A549 (cell line): ENCODE data around the gene SAMD4B. TPM values are rescaled to one million over a fixed set of nuclear protein-coding genes. Genes with fewer than 3 reads are reported as not detected.
A peak's percentile ranks its signal among the peaks of the same experiment; 100 is the strongest.

Experiments
- ATAC-seq, 2 experiments: fragments of 200-7000 bp in 1 of 2; fragments of >200 bp in 1 of 2; cut with Nextera tagmentation in 1 of 2; cut with Tn5 transposase in 1 of 2; 3 replicates each; pipeline versions ENCODE4 v1.8.0 to v1.9.1; 2018 to 2020; ENCODE audit warnings: mild to moderate bottlenecking in 1 of 2, moderate library complexity in 1 of 2
- CTCF ChIA-PET: fragments of 300-600 bp; sonication (Branson Sonifier 250); formaldehyde crosslinking; extraction: SDS; loops from one replicate; lab custom pipeline; 2021; ENCODE audit warnings: antibody characterized with exemption, inconsistent platforms; lab: Yijun Ruan, JAX
- POLR2A ChIA-PET: fragments of 350-600 bp; formaldehyde crosslinking; extraction: SDS; loops from one replicate; lab custom pipeline; 2021; ENCODE audit warnings: antibody characterized with exemption, inconsistent platforms; lab: Yijun Ruan, JAX
- DNase-seq, 2 experiments: peaks; one replicate each; pipeline versions ENCODE4 v3.0.0 to v3.0.0-alpha.2; 2011 to 2016; ENCODE audit warnings: low read depth in 1 of 2, low spot score in 1 of 2
- FAIRE-seq: peaks from 2 replicates; lab custom pipeline; 2011; peaks lifted over from hg19 to GRCh38; lab: Jason Lieb, UNC
- H3K27ac ChIP-seq, 2 experiments: fragments of >200 bp; sonication (Bioruptor Twin); formaldehyde crosslinking; 3 replicates each; pipeline ENCODE4 v1.5.1; 2016 to 2017
- H3K4me1 ChIP-seq: fragments of >200 bp; sonication (Bioruptor Twin); formaldehyde crosslinking; 3 replicates; pipeline ENCODE4 v1.6.1; 2016
- H3K4me2 ChIP-seq: fragments of >200 bp; sonication (Bioruptor Twin); formaldehyde crosslinking; 3 replicates; pipeline ENCODE4 v1.6.1; 2016
- H3K4me3 ChIP-seq: fragments of >200 bp; sonication (Bioruptor Twin); formaldehyde crosslinking; 3 replicates; pipeline ENCODE4 v1.5.1; 2016
- H3K9me3 ChIP-seq: fragments of >200 bp; sonication (Bioruptor Twin); formaldehyde crosslinking; 3 replicates; pipeline ENCODE4 v1.6.1; 2016
- BHLHE40 ChIP-seq: IDR thresholded peaks from 2 replicates; pipeline ENCODE4 v1.6.1; 2012; ENCODE audit warnings: low read depth, low read length, inconsistent platforms
- E2F6 ChIP-seq: IDR thresholded peaks from 2 replicates; pipeline ENCODE4 v1.6.1; 2012; ENCODE audit warnings: low read depth, borderline replicate concordance
- ELK1 ChIP-seq: fragments of 150-350 bp; IDR thresholded peaks from 2 replicates; pipeline ENCODE4 v1.6.1; 2014; ENCODE audit warnings: low read depth, mild to moderate bottlenecking, low read length
- EP300 ChIP-seq, 2 experiments: fragments of >200 bp; sonication (Bioruptor Twin); formaldehyde crosslinking; IDR thresholded peaks; 2 replicates in 1 of 2; 3 replicates in 1 of 2; pipeline ENCODE4 v1.6.1; 2016 to 2017
- ESRRA ChIP-seq: fragments of 150-350 bp; IDR thresholded peaks from 2 replicates; pipeline ENCODE4 v1.6.1; 2014; ENCODE audit warnings: mild to moderate bottlenecking, low read length, borderline replicate concordance
- FOSB ChIP-seq: fragments of 250-450 bp; sonication (Bioruptor Pico); IDR thresholded peaks from 2 replicates; pipeline ENCODE4 v1.5.0; 2020; ENCODE audit warnings: mild to moderate bottlenecking, moderate library complexity
- GATA3 ChIP-seq: IDR thresholded peaks from 2 replicates; pipeline ENCODE4 v1.6.1; 2012; ENCODE audit warnings: borderline replicate concordance
- HDAC2 ChIP-seq: fragments of 200-600 bp; sonication (generic); IDR thresholded peaks from 2 replicates; pipeline ENCODE4 v1.6.1; 2016
- MAFK ChIP-seq: fragments of 450-650 bp; IDR thresholded peaks from 2 replicates; pipeline ENCODE4 v1.6.1; 2014; ENCODE audit not compliant: partially characterized antibody
- NPAS2 ChIP-seq: fragments of 250-450 bp; sonication (Bioruptor Pico); IDR thresholded peaks from 2 replicates; pipeline ENCODE4 v1.8.0; 2022; ENCODE audit warnings: mild to moderate bottlenecking, moderate library complexity, borderline replicate concordance
- NR3C1 ChIP-seq: fragments of >200 bp; sonication (Bioruptor Twin); formaldehyde crosslinking; IDR thresholded peaks from 3 replicates; pipeline ENCODE4 v1.6.1; 2017
- POLR2A ChIP-seq: IDR thresholded peaks from 2 replicates; pipeline ENCODE4 v1.6.1; 2012; ENCODE audit warnings: mild to moderate bottlenecking, low read length
- RCOR1 ChIP-seq: fragments of 150-350 bp; IDR thresholded peaks from 2 replicates; pipeline ENCODE4 v1.6.1; 2014; ENCODE audit warnings: antibody characterized with exemption, low read length, low read depth
- RFX5 ChIP-seq: fragments of 450-650 bp; IDR thresholded peaks from 2 replicates; pipeline ENCODE4 v1.7.1; 2014; ENCODE audit warnings: antibody characterized with exemption, mild to moderate bottlenecking, moderate library complexity
- TFCP2L1 ChIP-seq: fragments of 250-450 bp; sonication (Bioruptor Pico); IDR thresholded peaks from 2 replicates; pipeline ENCODE4 v1.5.0; 2021; ENCODE audit warnings: mild to moderate bottlenecking
- TP53 ChIP-seq: fragments of 250-450 bp; sonication (Bioruptor Pico); IDR thresholded peaks from 2 replicates; pipeline ENCODE4 v1.5.0; 2021; ENCODE audit warnings: mild to moderate bottlenecking, moderate library complexity
- ZSCAN20 ChIP-seq: fragments of 250-450 bp; sonication (Bioruptor Pico); IDR thresholded peaks from 2 replicates; pipeline ENCODE4 v1.8.0; 2022; ENCODE audit warnings: mild to moderate bottlenecking, moderate library complexity
- WGBS: methylation state at CpG from one replicate; pipeline ENCODE4 v1.1.6; 2017; ENCODE audit errors: missing lambda C conversion rate; 5-methylcytosine and 5-hydroxymethylcytosine counted together
- polyA plus RNA-seq, 4 experiments: library from polyadenylated mRNA; depleted of rRNA in 3 of 4; stranded (reverse); fragments of >200 nt; fragmentation: RNase III in 1 of 4; extraction: RNeasy Plus Mini Kit Qiagen cat#74134 plus additional on column Dnase treatment in 1 of 4; gene quantifications; 2 replicates in 3 of 4; 3 replicates in 1 of 4; pipeline ENCODE4 v1.2.3, GENCODE V29; 2011 to 2017
- TF ChIP-seq, protein P1 (sequence below): fragments of >200 bp; sonication (Bioruptor Twin); formaldehyde crosslinking; IDR thresholded peaks from 3 replicates; pipeline ENCODE4 v1.6.1; 2016
- TF ChIP-seq, protein P2 (sequence below): fragments of 450-650 bp; IDR thresholded peaks from 2 replicates; pipeline ENCODE4 v1.6.1; 2014; ENCODE audit warnings: antibody characterized with exemption
- TF ChIP-seq, protein P3 (sequence below): fragments of 250-450 bp; sonication (Bioruptor Pico); IDR thresholded peaks from 2 replicates; pipeline ENCODE4 v1.5.0; 2020; ENCODE audit warnings: low read depth, mild to moderate bottlenecking, moderate library complexity

SAMD4B gene
- polyA plus RNA-seq, 2 of the 4 experiments (the other 2 are of a cell fraction), result 82.1 to 118 TPM

- H3K27ac ChIP-seq, result no peak overlapping the region
- DNase-seq (no peak), ATAC-seq (no peak; a peak in 1 of 6 replicates), FAIRE-seq (peak; percentile 7)
- H3K4me3 ChIP-seq, result no peak overlapping the region
- POLR2A ChIA-PET, result no interaction called here
- no peak overlapping the region for H3K4me2 ChIP-seq
- CTCF ChIA-PET, result interaction anchor here (0.8 to 3.9 kb wide), 10 partner anchors 8 to 296 kb away, joined by 3 to 18 read pairs (median 4); partner anchors contain the start of genes PLEKHG2 and SAMD4B
- 91% methylated on average over 4 of the region's 4 CpGs for WGBS
- no peaks in the 10 kb centered on the region for H3K9me3 ChIP-seq
- H3K4me1 ChIP-seq, result peaks cover 7% of the 10 kb centered on the region; the same call in 1 of the 3 replicates
- no peak for TF ChIP-seq TFCP2L1
- TF ChIP-seq FOSB (CRISPR knock-in tag), result no peak
- no peak for TF ChIP-seq TP53 (CRISPR knock-in tag)
- no peak for TF ChIP-seq RCOR1
- TF ChIP-seq ESRRA, result no peak
- no peak for TF ChIP-seq NPAS2
- TF ChIP-seq ZSCAN20, result no peak
- TF ChIP-seq, protein P1, sequence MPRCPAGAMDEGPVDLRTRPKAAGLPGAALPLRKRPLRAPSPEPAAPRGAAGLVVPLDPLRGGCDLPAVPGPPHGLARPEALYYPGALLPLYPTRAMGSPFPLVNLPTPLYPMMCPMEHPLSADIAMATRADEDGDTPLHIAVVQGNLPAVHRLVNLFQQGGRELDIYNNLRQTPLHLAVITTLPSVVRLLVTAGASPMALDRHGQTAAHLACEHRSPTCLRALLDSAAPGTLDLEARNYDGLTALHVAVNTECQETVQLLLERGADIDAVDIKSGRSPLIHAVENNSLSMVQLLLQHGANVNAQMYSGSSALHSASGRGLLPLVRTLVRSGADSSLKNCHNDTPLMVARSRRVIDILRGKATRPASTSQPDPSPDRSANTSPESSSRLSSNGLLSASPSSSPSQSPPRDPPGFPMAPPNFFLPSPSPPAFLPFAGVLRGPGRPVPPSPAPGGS, result no peak
These were observed 7.1 kb downstream of the SAMD4B start for GRCh38 chr19:39349326-39349725.

DNA sequence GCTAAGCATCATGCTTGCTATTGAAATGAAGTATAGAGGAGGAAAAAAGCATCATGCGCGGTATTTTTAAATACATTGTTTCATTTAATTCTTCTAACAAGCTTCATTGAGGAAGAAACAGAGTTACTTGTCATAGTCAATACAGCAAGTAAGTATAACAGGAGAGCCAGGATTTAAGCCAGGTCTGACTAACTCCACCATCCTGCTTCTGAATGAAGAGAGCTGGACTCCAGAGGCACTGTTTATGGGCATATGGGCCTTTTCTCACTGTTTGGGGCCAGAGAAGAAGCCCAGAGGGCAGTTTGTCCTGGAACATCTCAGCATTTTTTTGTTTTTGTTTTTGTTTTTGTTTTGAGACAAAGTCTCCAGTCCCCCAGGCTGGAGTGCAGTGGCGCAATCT is 7.9 kb downstream of the SAMD4B start:
- ATAC-seq, result no peak
- 96% methylated on average over 3 of the region's 3 CpGs for whole genome bisulfite sequencing
- POLR2A ChIA-PET, result interaction anchor here (0.7 kb wide), 1 partner anchor 8 kb away, joined by 3 read pairs; the partner anchor contains the start of gene SAMD4B
- FAIRE-seq, result peak; percentile 49
- Histone ChIP-seq H3K4me1 (peaks cover 6% of the 10 kb centered on the region; the same call in 1 of the 3 replicates), H3K27ac (no peak overlapping the region), H3K4me2 (no peak overlapping the region), H3K9me3 (no peaks in the 10 kb centered on the region), H3K4me3 (no peak overlapping the region)
- no peak for TF ChIP-seq MAFK
- TF ChIP-seq ZSCAN20, result no peak
- TF ChIP-seq BHLHE40, result no peak
- no peak for TF ChIP-seq ELK1
- no peak for TF ChIP-seq NR3C1
- TF ChIP-seq POLR2A, result no peak
- no peak for TF ChIP-seq GATA3
- TF ChIP-seq, protein P2, sequence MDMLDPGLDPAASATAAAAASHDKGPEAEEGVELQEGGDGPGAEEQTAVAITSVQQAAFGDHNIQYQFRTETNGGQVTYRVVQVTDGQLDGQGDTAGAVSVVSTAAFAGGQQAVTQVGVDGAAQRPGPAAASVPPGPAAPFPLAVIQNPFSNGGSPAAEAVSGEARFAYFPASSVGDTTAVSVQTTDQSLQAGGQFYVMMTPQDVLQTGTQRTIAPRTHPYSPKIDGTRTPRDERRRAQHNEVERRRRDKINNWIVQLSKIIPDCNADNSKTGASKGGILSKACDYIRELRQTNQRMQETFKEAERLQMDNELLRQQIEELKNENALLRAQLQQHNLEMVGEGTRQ, result no peak
- no peak for TF ChIP-seq EP300 (IDR thresholded peaks at IDR 0.05)
- TF ChIP-seq, protein P3, sequence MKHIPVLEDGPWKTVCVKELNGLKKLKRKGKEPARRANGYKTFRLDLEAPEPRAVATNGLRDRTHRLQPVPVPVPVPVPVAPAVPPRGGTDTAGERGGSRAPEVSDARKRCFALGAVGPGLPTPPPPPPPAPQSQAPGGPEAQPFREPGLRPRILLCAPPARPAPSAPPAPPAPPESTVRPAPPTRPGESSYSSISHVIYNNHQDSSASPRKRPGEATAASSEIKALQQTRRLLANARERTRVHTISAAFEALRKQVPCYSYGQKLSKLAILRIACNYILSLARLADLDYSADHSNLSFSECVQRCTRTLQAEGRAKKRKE (CRISPR knock-in tag), result no peak
- TF ChIP-seq RFX5, result no peak
- TF ChIP-seq HDAC2, result no peak
- no peak for TF ChIP-seq NPAS2
- no peak for TF ChIP-seq E2F6
- CTCF ChIA-PET, result interaction anchor here (0.8 to 3.9 kb wide), 14 partner anchors 9 to 297 kb away, joined by 3 to 18 read pairs (median 4); partner anchors contain the start of genes PLEKHG2 and SAMD4B
- no peak for DNase-seq
